ENCODE data around the gene MRPL30.
"Not testable (repeated sequence)": the region's sequence is repeated elsewhere in the genome, so short reads cannot be mapped to it uniquely, and the experiment has no call there.

Gene MRPL30

GRCh38 chr2:99187011-99187410 is 6.0 kb downstream of the MRPL30 start:
- no peak for DNase-seq

- no peak for DNase-seq
These were observed 7.4 kb downstream of the MRPL30 start for GRCh38 chr2:99188357-99188756.

GRCh38 chr2:99190548-99190947 is 9.6 kb downstream of the MRPL30 start:
- DNase-seq = no peak

GRCh38 chr2:99192364-99192763 is 11.4 kb downstream of the MRPL30 start:
- not testable (repeated sequence) for DNase-seq

GRCh38 chr2:99198103-99198841 is 17.3 kb downstream of the MRPL30 start:
- DNase-seq = peak; percentile 18

- DNase-seq = no peak
These were observed 19.3 kb downstream of the MRPL30 start for GRCh38 chr2:99200076-99200800.

- no peak for DNase-seq
These were observed 21.1 kb downstream of the MRPL30 start for GRCh38 chr2:99201959-99202678.

- DNase-seq = no peak
These were observed 24.5 kb downstream of the MRPL30 start for GRCh38 chr2:99205491-99205890.

GRCh38 chr2:99216096-99216495 is 35.1 kb downstream of the MRPL30 start:
- no peak for DNase-seq

- no peak for DNase-seq
These were observed 37.0 kb downstream of the MRPL30 start for GRCh38 chr2:99217929-99218501.

- not testable (repeated sequence) for DNase-seq
These were observed 52.2 kb downstream of the MRPL30 start for GRCh38 chr2:99233177-99233576.

GRCh38 chr2:99238599-99238998 is 57.6 kb downstream of the MRPL30 start:
- no peak for DNase-seq

- no peak for DNase-seq
These were observed 59.4 kb downstream of the MRPL30 start for GRCh38 chr2:99240431-99240830.

- DNase-seq = no peak
These were observed 61.2 kb downstream of the MRPL30 start for GRCh38 chr2:99242151-99242550.
